Naive thymus-derived CD4-positive, alpha-beta T cell (primary cell): ENCODE results near the gene KRT40. TPM values are rescaled to one million over a fixed set of nuclear protein-coding genes. Genes with fewer than 3 reads are reported as not detected.

ENCODE experiments used
- ATAC-seq: fragments of 150-1000 bp; cut with Tn5 transposase; 2 replicates; pipeline ENCODE4 v1.10.0; 2021; ENCODE audit warnings: mild to moderate bottlenecking, moderate library complexity
- CTCF ChIA-PET: fragments of 350-600 bp; sonication (Branson Sonifier 250); formaldehyde crosslinking; loops from one replicate; lab custom pipeline; 2021; ENCODE audit warnings: antibody characterized with exemption; lab: Charles Lee
- POLR2A ChIA-PET: fragments of 350-600 bp; sonication (Branson Sonifier 250); formaldehyde crosslinking; loops from one replicate; lab custom pipeline; 2021; ENCODE audit warnings: antibody characterized with exemption, inconsistent platforms; lab: Charles Lee
- DNase-seq, 9 donors: peaks; one replicate each; pipeline versions ENCODE4 v3.0.0 to v3.0.0-alpha.2; 2020 to 2022; ENCODE audit warnings: mixed read lengths in 1 of 9
- H3K27ac ChIP-seq: one replicate; pipeline ENCODE4 v1.7.0; 2013; ENCODE audit warnings: mild to moderate bottlenecking, low read depth, low read length, moderate library complexity
- H3K27me3 ChIP-seq, 2 donors: one replicate each; pipeline ENCODE4 v1.7.0; 2013; ENCODE audit warnings: low read length in 2 of 2, mild to moderate bottlenecking in 2 of 2, moderate library complexity in 2 of 2; ENCODE audit not compliant: control insufficient read depth in 2 of 2, insufficient read depth in 2 of 2
- H3K36me3 ChIP-seq, 3 experiments: 1 replicate in 2 of 3; 2 replicates in 1 of 3; pipeline ENCODE4 v1.7.0; 2013; ENCODE audit warnings: low read length in 3 of 3, mild to moderate bottlenecking in 3 of 3, moderate library complexity in 1 of 3; ENCODE audit not compliant: insufficient read depth in 3 of 3, control insufficient read depth in 2 of 3
- H3K4me1 ChIP-seq, 2 donors: one replicate each; pipeline ENCODE4 v1.7.0; 2013; ENCODE audit warnings: low read length in 2 of 2, mild to moderate bottlenecking in 2 of 2, moderate library complexity in 1 of 2; ENCODE audit not compliant: control insufficient read depth in 2 of 2, insufficient read depth in 2 of 2
- H3K4me3 ChIP-seq: 2 replicates; pipeline ENCODE4 v1.7.0; 2013; ENCODE audit warnings: mild to moderate bottlenecking, low read length
- H3K9me3 ChIP-seq, 3 experiments: 1 replicate in 2 of 3; 2 replicates in 1 of 3; pipeline ENCODE4 v1.7.0; 2013; ENCODE audit warnings: low read length in 3 of 3; ENCODE audit not compliant: control insufficient read depth in 2 of 3
- H3K27ac Mint-ChIP-seq, 9 donors: one replicate each; pipeline ENCODE4 v1.8.0; 2020 to 2022; ENCODE audit warnings: mixed read lengths in 9 of 9, mild to moderate bottlenecking in 8 of 9, moderate library complexity in 5 of 9, inconsistent platforms in 2 of 9
- H3K27me3 Mint-ChIP-seq, 5 donors: one replicate each; pipeline ENCODE4 v1.8.0; 2021 to 2022; ENCODE audit warnings: mixed read lengths in 5 of 5, mild to moderate bottlenecking in 1 of 5
- H3K36me3 Mint-ChIP-seq, 5 donors: one replicate each; pipeline ENCODE4 v1.8.0; 2020 to 2022; ENCODE audit warnings: mixed read lengths in 5 of 5, mild to moderate bottlenecking in 3 of 5, inconsistent platforms in 1 of 5
- H3K4me1 Mint-ChIP-seq, 7 donors: one replicate each; pipeline ENCODE4 v1.8.0; 2020 to 2022; ENCODE audit warnings: mixed read lengths in 7 of 7, mild to moderate bottlenecking in 3 of 7, inconsistent platforms in 1 of 7
- H3K4me3 Mint-ChIP-seq, 10 donors: one replicate each; pipeline ENCODE4 v1.8.0; 2020 to 2022; ENCODE audit warnings: mild to moderate bottlenecking in 10 of 10, mixed read lengths in 10 of 10, moderate library complexity in 6 of 10, inconsistent platforms in 2 of 10
- H3K9me3 Mint-ChIP-seq, 11 donors: one replicate each; pipeline ENCODE4 v1.8.0; 2020 to 2022; ENCODE audit warnings: mixed read lengths in 11 of 11, mild to moderate bottlenecking in 4 of 11, inconsistent platforms in 1 of 11, moderate library complexity in 1 of 11
- intact Hi-C, 2 donors: fragments of 100-400 bp; cut with micrococcal nuclease; formaldehyde crosslinking; loops; one replicate each; pipeline ENCODE4 v1.15.1; 2023
- polyA plus RNA-seq, 2 donors: library from polyadenylated mRNA; unstranded; fragments of 300-500 nt; fragmentation: Illumina TruSeq; gene quantifications; one replicate each; pipeline ENCODE4 v1.2.3, GENCODE V29; 2021
- total RNA-seq, 6 experiments: library from RNA in 5 of 6; stranded (reverse) in 5 of 6; gene quantifications; 1 replicate in 5 of 6; 2 replicates in 1 of 6; pipeline ENCODE4 v1.2.3 and lab custom pipeline; 2021 to 2026

The KRT40 gene
- total and polyA plus RNA-seq, 7 experiments from 2014 or later, result not detected

- no peaks in the 10 kb centered on the region for H3K36me3 ChIP-seq
- no peak for DNase-seq
- ChIA-PET POLR2A (no interaction called here), CTCF (no interaction called here)
- no peaks in the 10 kb centered on the region for H3K4me1 Mint-ChIP-seq
- H3K27ac ChIP-seq, result no peak overlapping the region
- no peaks in the 10 kb centered on the region for H3K4me1 ChIP-seq
- no peak overlapping the region for H3K27ac Mint-ChIP-seq
- H3K27me3 Mint-ChIP-seq, result peaks cover 3 to 10% (median 6%) of the 10 kb centered on the region in 5 donors
- H3K4me3 Mint-ChIP-seq, result no peak overlapping the region
- no peaks in the 10 kb centered on the region for H3K27me3 ChIP-seq
- H3K9me3 Mint-ChIP-seq, result peaks cover 0 to 5% (median 0%) of the 10 kb centered on the region in 11 donors
- H3K9me3 ChIP-seq, result no peaks in the 10 kb centered on the region
- peaks cover 0 to 4% (median 0%) of the 10 kb centered on the region in 5 donors for H3K36me3 Mint-ChIP-seq
- intact Hi-C loops, result no loop called here
- H3K4me3 ChIP-seq, result no peak overlapping the region
- no peak for ATAC-seq
These were observed 34.4 kb upstream of the KRT40 start for GRCh38 chr17:41018541-41018940.

- intact Hi-C loops, result no loop called here
- Mint-ChIP-seq H3K36me3 (peaks cover 0 to 4% (median 0%) of the 10 kb centered on the region in 5 donors), H3K27me3 (peaks cover 0 to 7% (median 6%) of the 10 kb centered on the region in 5 donors), H3K4me1 (no peaks in the 10 kb centered on the region), H3K27ac (no peak overlapping the region), H3K4me3 (no peak overlapping the region), H3K9me3 (peaks cover 0 to 5% (median 0%) of the 10 kb centered on the region in 11 donors)
- no peak for ATAC-seq
- Histone ChIP-seq H3K27me3 (no peaks in the 10 kb centered on the region), H3K27ac (no peak overlapping the region), H3K4me3 (no peak overlapping the region), H3K9me3 (no peaks in the 10 kb centered on the region), H3K36me3 (no peaks in the 10 kb centered on the region), H3K4me1 (no peaks in the 10 kb centered on the region)
- ChIA-PET CTCF (no interaction called here), POLR2A (no interaction called here)
- no peak for DNase-seq
These were observed 32.6 kb upstream of the KRT40 start for GRCh38 chr17:41016578-41017215.

GRCh38 chr17:41015454-41015853 is 31.3 kb upstream of the KRT40 start:
- H3K9me3 Mint-ChIP-seq, result no peaks in the 10 kb centered on the region
- no peak overlapping the region for H3K4me3 Mint-ChIP-seq
- peaks cover 0 to 6% (median 3%) of the 10 kb centered on the region in 5 donors for H3K27me3 Mint-ChIP-seq
- H3K4me1 ChIP-seq, result no peaks in the 10 kb centered on the region
- DNase-seq, result no peak
- H3K27ac Mint-ChIP-seq, result no peak overlapping the region
- H3K9me3 ChIP-seq, result no peaks in the 10 kb centered on the region
- H3K4me3 ChIP-seq, result no peak overlapping the region
- POLR2A ChIA-PET, result no interaction called here
- no peaks in the 10 kb centered on the region for H3K36me3 Mint-ChIP-seq
- H3K27ac ChIP-seq, result no peak overlapping the region
- CTCF ChIA-PET, result no interaction called here
- intact Hi-C loops, result no loop called here
- no peaks in the 10 kb centered on the region for H3K36me3 ChIP-seq
- H3K4me1 Mint-ChIP-seq, result no peaks in the 10 kb centered on the region
- H3K27me3 ChIP-seq, result no peaks in the 10 kb centered on the region
- ATAC-seq, result no peak

- DNase-seq (no peak), ATAC-seq (no peak)
- Mint-ChIP-seq H3K4me3 (no peak overlapping the region), H3K9me3 (no peaks in the 10 kb centered on the region), H3K27ac (no peak overlapping the region), H3K36me3 (no peaks in the 10 kb centered on the region), H3K27me3 (peaks cover 0 to 6% (median 3%) of the 10 kb centered on the region in 5 donors), H3K4me1 (no peaks in the 10 kb centered on the region)
- Histone ChIP-seq H3K36me3 (no peaks in the 10 kb centered on the region), H3K4me1 (no peaks in the 10 kb centered on the region), H3K4me3 (no peak overlapping the region), H3K9me3 (no peaks in the 10 kb centered on the region), H3K27ac (no peak overlapping the region), H3K27me3 (no peaks in the 10 kb centered on the region)
- ChIA-PET CTCF (interaction anchor here (0.7 kb wide), 2 partner anchors 13 to 103 kb away, joined by 3 read pairs; no protein-coding TSS in a partner anchor), POLR2A (no interaction called here)
- intact Hi-C loops, result no loop called here
These were observed 29.5 kb upstream of the KRT40 start for GRCh38 chr17:41013606-41014005.

- CTCF ChIA-PET, result interaction anchor here (0.7 kb wide), 1 partner anchor 102 kb away, joined by 3 read pairs; no protein-coding TSS in a partner anchor
- Histone ChIP-seq H3K27me3 (no peaks in the 10 kb centered on the region), H3K36me3 (no peaks in the 10 kb centered on the region), H3K27ac (no peak overlapping the region), H3K9me3 (no peaks in the 10 kb centered on the region), H3K4me3 (no peak overlapping the region), H3K4me1 (no peaks in the 10 kb centered on the region)
- Mint-ChIP-seq H3K4me1 (no peaks in the 10 kb centered on the region), H3K4me3 (no peak overlapping the region), H3K9me3 (no peaks in the 10 kb centered on the region), H3K27me3 (peaks cover 0 to 6% (median 3%) of the 10 kb centered on the region in 5 donors), H3K36me3 (no peaks in the 10 kb centered on the region), H3K27ac (no peak overlapping the region)
- POLR2A ChIA-PET, result no interaction called here
- DNase-seq (no peak), ATAC-seq (no peak)
- intact Hi-C loops, result no loop called here
These were observed 29.1 kb upstream of the KRT40 start for GRCh38 chr17:41013181-41013580.

- Mint-ChIP-seq H3K36me3 (no peaks in the 10 kb centered on the region), H3K4me1 (no peaks in the 10 kb centered on the region), H3K9me3 (no peaks in the 10 kb centered on the region), H3K4me3 (no peak overlapping the region), H3K27me3 (peaks cover 0 to 6% (median 3%) of the 10 kb centered on the region in 5 donors), H3K27ac (no peak overlapping the region)
- ATAC-seq, result no peak
- Histone ChIP-seq H3K27ac (no peak overlapping the region), H3K36me3 (no peaks in the 10 kb centered on the region), H3K4me1 (no peaks in the 10 kb centered on the region), H3K9me3 (no peaks in the 10 kb centered on the region), H3K4me3 (no peak overlapping the region), H3K27me3 (no peaks in the 10 kb centered on the region)
- DNase-seq, result no peak
- ChIA-PET CTCF (no interaction called here), POLR2A (no interaction called here)
- intact Hi-C loops, result no loop called here
These were observed 28.4 kb upstream of the KRT40 start for GRCh38 chr17:41012326-41013120.
